GM12878 (cell line): ENCODE data around the gene C19orf47. TPM values are rescaled to one million over a fixed set of nuclear protein-coding genes. Genes with fewer than 3 reads are reported as not detected.

Experiments
- ATAC-seq: fragments of 200-7000 bp; cut with Tn5 transposase; 3 replicates; pipeline ENCODE4 v1.9.1; 2020; ENCODE audit warnings: mild to moderate bottlenecking, moderate library complexity
- BruUV-seq: library from RNA; stranded (reverse); fragments of 400-500 nt; replicated peaks from 2 replicates; lab custom pipeline; 2021; lab: Mats Ljungman, UMichigan
- CTCF ChIA-PET: fragments of 300-600 bp; sonication (Branson Sonifier 250); formaldehyde crosslinking; extraction: SDS; loops from one replicate; lab custom pipeline; 2021; ENCODE audit warnings: inconsistent platforms; lab: Yijun Ruan, JAX
- POLR2A ChIA-PET: fragments of 350-600 bp; formaldehyde crosslinking; extraction: SDS; loops from one replicate; lab custom pipeline; 2021; ENCODE audit warnings: inconsistent platforms; lab: Charles Lee
- RAD21 ChIA-PET: fragments of 300-600 bp; sonication (Branson Sonifier 250); formaldehyde crosslinking; loops from one replicate; lab custom pipeline; 2023; ENCODE audit warnings: antibody characterized with exemption; ENCODE audit not compliant: unreplicated experiment; lab: Charles Lee
- SMC1A ChIA-PET: fragments of 300-600 bp; sonication (Branson Sonifier 250); formaldehyde crosslinking; loops from one replicate; lab custom pipeline; 2023; ENCODE audit not compliant: unreplicated experiment, uncharacterized antibody; lab: Charles Lee
- DNase-seq: peaks from one replicate; pipeline ENCODE4 v3.0.0-alpha.2; 2011; ENCODE audit warnings: low read depth, low spot score
- FAIRE-seq: peaks from 3 replicates; lab custom pipeline; 2011; peaks lifted over from hg19 to GRCh38; lab: Jason Lieb, UNC
- H2AFZ ChIP-seq: 2 replicates; pipeline ENCODE4 v1.6.0; 2011; ENCODE audit warnings: low read depth, low read length, control low read depth; ENCODE audit not compliant: control insufficient read depth
- H3K27ac ChIP-seq: 2 replicates; pipeline ENCODE4 v1.5.1; 2011; ENCODE audit warnings: control low read depth; ENCODE audit not compliant: control insufficient read depth, insufficient read depth
- H3K27me3 ChIP-seq, 2 experiments: replicated peaks in 1 of 2; 2 replicates each; pipeline versions ENCODE4 v1.6.0 to v1.6.1; 2011; ENCODE audit warnings: low read length in 1 of 2; ENCODE audit not compliant: control insufficient read depth in 2 of 2, insufficient read depth in 2 of 2
- H3K36me3 ChIP-seq, 2 experiments: 2 replicates each; pipeline ENCODE4 v1.5.1; 2011; ENCODE audit warnings: low read length in 1 of 2; ENCODE audit not compliant: control insufficient read depth in 2 of 2, insufficient read depth in 2 of 2
- H3K4me1 ChIP-seq: 2 replicates; pipeline ENCODE4 v1.6.1; 2011; ENCODE audit warnings: mild to moderate bottlenecking, low read length, moderate library complexity, mixed read lengths; ENCODE audit not compliant: control insufficient read depth, insufficient read depth
- H3K4me2 ChIP-seq: 2 replicates; pipeline ENCODE4 v1.6.0; 2011; ENCODE audit warnings: control low read depth; ENCODE audit not compliant: control insufficient read depth, insufficient read depth
- H3K4me3 ChIP-seq: fragments of 200-600 bp; sonication (generic); 2 replicates; pipeline ENCODE4 v1.5.1; 2016
- H3K79me2 ChIP-seq: 2 replicates; pipeline ENCODE4 v1.6.0; 2011; ENCODE audit warnings: low read length; ENCODE audit not compliant: control insufficient read depth, insufficient read depth
- H3K9ac ChIP-seq: 2 replicates; pipeline ENCODE4 v1.8.0; 2011; ENCODE audit warnings: low read length, control low read depth, mixed read lengths; ENCODE audit not compliant: control insufficient read depth, insufficient read depth
- H3K9me3 ChIP-seq: replicated peaks from 3 replicates; pipeline ENCODE4 v1.5.1; 2011; ENCODE audit warnings: mild to moderate bottlenecking, low read length; ENCODE audit not compliant: control insufficient read depth, insufficient read depth
- H4K20me1 ChIP-seq: 2 replicates; pipeline ENCODE4 v1.6.0; 2011; ENCODE audit not compliant: control insufficient read depth, insufficient read depth
- ATF3 ChIP-seq: IDR thresholded peaks from 2 replicates; pipeline ENCODE4 v1.6.1; 2011; ENCODE audit warnings: low read depth, mild to moderate bottlenecking, low read length, moderate library complexity, borderline replicate concordance; ENCODE audit errors: extremely low read depth
- BRCA1 ChIP-seq: IDR thresholded peaks from 2 replicates; pipeline ENCODE4 v1.6.1; 2011; ENCODE audit warnings: low read depth, low read length, improper control_type of control experiment
- MXI1 ChIP-seq: fragments of 150-350 bp; IDR thresholded peaks from 2 replicates; pipeline ENCODE4 v1.6.1; 2011; ENCODE audit warnings: low read depth, mild to moderate bottlenecking, inconsistent platforms, low read length, improper control_type of control experiment
- RFX5 ChIP-seq: IDR thresholded peaks from 2 replicates; pipeline ENCODE4 v1.6.1; 2011; ENCODE audit warnings: low read depth, low read length, improper control_type of control experiment
- STAT3 ChIP-seq: IDR thresholded peaks from 2 replicates; pipeline ENCODE4 v1.6.1; 2011; ENCODE audit warnings: low read depth, low read length, improper control_type of control experiment
- YY1 ChIP-seq: IDR thresholded peaks from 2 replicates; pipeline ENCODE4 v1.6.1; 2011; ENCODE audit warnings: low read depth, mild to moderate bottlenecking, low read length
- ZBTB33 ChIP-seq: fragments of 450-650 bp; IDR thresholded peaks from 2 replicates; pipeline ENCODE4 v1.6.1; 2017; ENCODE audit warnings: mild to moderate bottlenecking
- WGBS: methylation state at CpG from one replicate; pipeline ENCODE4 v1.1.6; 2016; ENCODE audit warnings: low lambda C conversion rate; ENCODE audit not compliant: insufficient replicate concordance, insufficient coverage; ENCODE audit errors: missing lambda C conversion rate; 5-methylcytosine and 5-hydroxymethylcytosine counted together
- in situ Hi-C: fragments of 300-500 bp; cut with MboI; formaldehyde crosslinking; loops from 9 replicates; pipeline ENCODE4 v1.14.3; 2018; ENCODE audit warnings: mixed read lengths
- intact Hi-C: fragments of 100-400 bp; cut with micrococcal nuclease; formaldehyde crosslinking; loops from one replicate; pipeline ENCODE4 v1.14.2; 2022; ENCODE audit not compliant: unreplicated experiment
- polyA plus RNA-seq, 11 experiments: library from polyadenylated mRNA; depleted of rRNA in 4 of 11; unstranded in 6 of 11; stranded (reverse) in 5 of 11; fragments of >200 nt; fragmentation: Nextera tagmentation in 4 of 11; fragmentation: Illumina TruSeq in 1 of 11; extraction: Ambion mirVana in 4 of 11; extraction: Trizol in 1 of 11; gene quantifications; 1 replicate in 1 of 11; 2 replicates in 10 of 11; pipeline versions ENCODE4 v1.2.1 to v1.2.3, GENCODE V29; 2011 to 2016; ENCODE audit warnings: inconsistent platforms in 2 of 11, missing spikeins in 2 of 11, low read depth in 1 of 11
- total RNA-seq, 4 experiments: library from RNA; depleted of rRNA in 3 of 4; stranded (reverse); fragments of >200 nt in 3 of 4; fragmentation: Illumina TruSeq in 1 of 4; extraction: Trizol in 1 of 4; gene quantifications; 2 replicates each; pipeline versions ENCODE4 v1.2.1 to v1.2.3, GENCODE V29; 2013 to 2021

Gene C19orf47
- total and polyA plus RNA-seq, 10 of the 15 experiments (the other 5 are each of a cell fraction or from before 2014, with no cell fraction given): 0.11 to 29.1 (median 20.2) TPM

GRCh38 chr19:40284251-40284500, 64.0 kb downstream of the C19orf47 start:
- ATAC-seq (no peak), FAIRE-seq (no peak), DNase-seq (no peak)
- Histone ChIP-seq H3K27me3 (no peaks in the 10 kb centered on the region), H3K36me3 (peaks cover 0 to 7% of the 10 kb centered on the region in 2 experiments; a peak in 3 of 4 replicates), H3K4me3 (peak overlapping the region; percentile 99)
- intact Hi-C loops: no loop called here
- RAD21 ChIA-PET: interaction anchor here (0.6 to 1.1 kb wide), 3 partner anchors 94 to 178 kb away, joined by 3 to 4 read pairs (median 3); no protein-coding TSS in a partner anchor
- no peak for TF ChIP-seq ATF3
- peak; percentile 15; the same call in 1 of the 2 replicates for TF ChIP-seq YY1
- TF ChIP-seq BRCA1: no peak
- 0 out of 2 replicates have a peak, but pooled peaks have one; percentile 19 for TF ChIP-seq STAT3
- TF ChIP-seq ZBTB33: no peak
- 0 out of 2 replicates have a peak, but pooled peaks have one; percentile 44 for TF ChIP-seq MXI1
- TF ChIP-seq RFX5: peak; percentile 90
- TF ChIP-seq, all 136 proteins: peak for 4
- Histone ChIP-seq H3K9ac (peak overlapping the region; percentile 87), H3K79me2 (peaks cover 59% of the 10 kb centered on the region), H3K4me2 (peak overlapping the region; percentile 62), H4K20me1 (peaks cover 2% of the 10 kb centered on the region; the same call in 1 of the 2 replicates), H3K4me1 (peaks cover 24% of the 10 kb centered on the region), H3K27ac (peak overlapping the region; percentile 91), H2AFZ (no peak overlapping the region), H3K9me3 (no peaks in the 10 kb centered on the region)
- ChIA-PET POLR2A (interaction anchor here (0.6 to 2.6 kb wide), 3 partner anchors 9 to 159 kb away, joined by 3 to 15 read pairs (median 4); no protein-coding TSS in a partner anchor), CTCF (no interaction called here), SMC1A (interaction anchor here (0.5 to 1.2 kb wide), 3 partner anchors 9 to 1019 kb away, joined by 3 to 4 read pairs (median 3); partner anchors contain the start of genes C19orf47 and PLD3)
- WGBS: 0% methylated on average over 4 of the region's 4 CpGs
- TSS peak; percentile 89 for BruUV-seq
- in situ Hi-C loops: no loop called here
